Hepatocyte (in vitro differentiated cells): ENCODE results near the gene QRICH1. TPM values are rescaled to one million over a fixed set of nuclear protein-coding genes. Genes with fewer than 3 reads are reported as not detected.

ENCODE experiments used
- DNase-seq: peaks from one replicate; pipeline ENCODE4 v3.0.0-alpha.2; 2016; ENCODE audit warnings: low spot score
- H2AFZ ChIP-seq: fragments of 200-600 bp; sonication (generic); 2 replicates; pipeline ENCODE4 v1.6.0; 2016; ENCODE audit warnings: antibody characterized with exemption, mild to moderate bottlenecking
- H3K27ac ChIP-seq: fragments of 200-600 bp; sonication (generic); 2 replicates; pipeline ENCODE4 v1.5.1; 2016; ENCODE audit warnings: mild to moderate bottlenecking
- H3K27me3 ChIP-seq: fragments of 200-600 bp; sonication (generic); 2 replicates; pipeline ENCODE4 v1.6.1; 2016
- H3K36me3 ChIP-seq: fragments of 200-600 bp; sonication (generic); replicated peaks from 2 replicates; pipeline ENCODE4 v1.5.1; 2016; ENCODE audit warnings: low read depth; ENCODE audit not compliant: insufficient read depth
- H3K4me1 ChIP-seq: fragments of 200-600 bp; sonication (generic); 2 replicates; pipeline ENCODE4 v1.5.1; 2016; ENCODE audit warnings: mild to moderate bottlenecking, moderate library complexity; ENCODE audit not compliant: insufficient read depth
- H3K4me2 ChIP-seq: fragments of 200-600 bp; sonication (generic); 2 replicates; pipeline ENCODE4 v1.6.0; 2016
- H3K4me3 ChIP-seq: fragments of 200-600 bp; sonication (generic); 2 replicates; pipeline ENCODE4 v1.5.1; 2016; ENCODE audit warnings: mild to moderate bottlenecking
- H3K79me2 ChIP-seq: fragments of 200-600 bp; sonication (generic); 2 replicates; pipeline ENCODE4 v1.6.0; 2017; ENCODE audit warnings: mild to moderate bottlenecking
- H3K9me2 ChIP-seq: fragments of 200-600 bp; sonication (generic); replicated peaks from 2 replicates; pipeline ENCODE4 v1.6.0; 2017; ENCODE audit warnings: mild to moderate bottlenecking; ENCODE audit not compliant: insufficient read depth
- H3K9me3 ChIP-seq: fragments of 200-600 bp; sonication (generic); 2 replicates; pipeline ENCODE4 v1.5.1; 2016; ENCODE audit warnings: low read depth, mild to moderate bottlenecking
- H4K20me1 ChIP-seq: fragments of 200-600 bp; sonication (generic); 2 replicates; pipeline ENCODE4 v1.6.0; 2016; ENCODE audit warnings: mild to moderate bottlenecking; ENCODE audit not compliant: insufficient read depth, poor library complexity, severe bottlenecking
- EZH2 ChIP-seq: fragments of 200-600 bp; sonication (generic); IDR thresholded peaks from 2 replicates; pipeline ENCODE4 v1.6.1; 2016; ENCODE audit warnings: antibody characterized with exemption, mild to moderate bottlenecking, borderline replicate concordance
- EZH2phosphoT487 ChIP-seq: fragments of 200-600 bp; sonication (generic); IDR thresholded peaks from one replicate; pipeline ENCODE4 v1.6.1; 2018; ENCODE audit warnings: antibody characterized with exemption, mild to moderate bottlenecking, low read depth, moderate library complexity; ENCODE audit not compliant: unreplicated experiment, severe bottlenecking
- WGBS: methylation state at CpG from one replicate; pipeline ENCODE4 v1.1.6; 2016; ENCODE audit warnings: low lambda C conversion rate; ENCODE audit errors: missing lambda C conversion rate; 5-methylcytosine and 5-hydroxymethylcytosine counted together
- polyA plus RNA-seq: library from polyadenylated mRNA; unstranded; fragments of >200 nt; fragmentation: Nextera tagmentation; extraction: Ambion mirVana; gene quantifications from 2 replicates; pipeline ENCODE4 v1.2.1, GENCODE V29; 2016
- total RNA-seq: library from RNA; depleted of rRNA; stranded (reverse); fragments of >200 nt; gene quantifications from 2 replicates; pipeline ENCODE4 v1.2.3, GENCODE V29; 2014
- TF ChIP-seq, protein P1 (sequence below): fragments of 200-600 bp; sonication (generic); IDR thresholded peaks from 2 replicates; pipeline ENCODE4 v1.5.1; 2016; ENCODE audit warnings: antibody characterized with exemption, mild to moderate bottlenecking; ENCODE audit not compliant: poor library complexity

QRICH1 gene
- total and polyA plus RNA-seq, 2 experiments from 2014 or later = 42.6 to 79.9 TPM

- no peaks in the 10 kb centered on the region for H3K9me3 ChIP-seq
- H3K36me3 ChIP-seq = no peaks in the 10 kb centered on the region
- DNase-seq = no peak
- 98% methylated on average over 4 of the region's 4 CpGs for WGBS
- H3K4me1 ChIP-seq = peaks cover 36% of the 10 kb centered on the region
- TF ChIP-seq EZH2 (no peak), EZH2phosphoT487 (no peak)
- TF ChIP-seq, protein P1, sequence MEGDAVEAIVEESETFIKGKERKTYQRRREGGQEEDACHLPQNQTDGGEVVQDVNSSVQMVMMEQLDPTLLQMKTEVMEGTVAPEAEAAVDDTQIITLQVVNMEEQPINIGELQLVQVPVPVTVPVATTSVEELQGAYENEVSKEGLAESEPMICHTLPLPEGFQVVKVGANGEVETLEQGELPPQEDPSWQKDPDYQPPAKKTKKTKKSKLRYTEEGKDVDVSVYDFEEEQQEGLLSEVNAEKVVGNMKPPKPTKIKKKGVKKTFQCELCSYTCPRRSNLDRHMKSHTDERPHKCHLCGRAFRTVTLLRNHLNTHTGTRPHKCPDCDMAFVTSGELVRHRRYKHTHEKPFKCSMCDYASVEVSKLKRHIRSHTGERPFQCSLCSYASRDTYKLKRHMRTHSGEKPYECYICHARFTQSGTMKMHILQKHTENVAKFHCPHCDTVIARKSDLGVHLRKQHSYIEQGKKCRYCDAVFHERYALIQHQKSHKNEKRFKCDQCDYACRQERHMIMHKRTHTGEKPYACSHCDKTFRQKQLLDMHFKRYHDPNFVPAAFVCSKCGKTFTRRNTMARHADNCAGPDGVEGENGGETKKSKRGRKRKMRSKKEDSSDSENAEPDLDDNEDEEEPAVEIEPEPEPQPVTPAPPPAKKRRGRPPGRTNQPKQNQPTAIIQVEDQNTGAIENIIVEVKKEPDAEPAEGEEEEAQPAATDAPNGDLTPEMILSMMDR = no peak
- peaks cover 73% of the 10 kb centered on the region for H3K79me2 ChIP-seq
- no peak overlapping the region for H3K27ac ChIP-seq
- no peak overlapping the region for H2AFZ ChIP-seq
- H3K4me3 ChIP-seq = no peak overlapping the region
- no peaks in the 10 kb centered on the region for H3K27me3 ChIP-seq
- H3K9me2 ChIP-seq = no peaks in the 10 kb centered on the region
- no peaks in the 10 kb centered on the region for H4K20me1 ChIP-seq
- no peak overlapping the region for H3K4me2 ChIP-seq
These were observed 70.1 kb downstream of the QRICH1 start for GRCh38 chr3:49023775-49024174.

GRCh38 chr3:49022688-49023171, 71.1 kb downstream of the QRICH1 start:
- Histone ChIP-seq H3K9me3 (no peaks in the 10 kb centered on the region), H3K79me2 (peaks cover 63% of the 10 kb centered on the region), H3K4me2 (peak overlapping the region; percentile 95), H4K20me1 (no peaks in the 10 kb centered on the region), H3K27me3 (no peaks in the 10 kb centered on the region), H3K4me1 (peaks cover 28% of the 10 kb centered on the region), H2AFZ (peak overlapping the region; percentile 91), H3K9me2 (no peaks in the 10 kb centered on the region), H3K36me3 (no peaks in the 10 kb centered on the region), H3K27ac (peak overlapping the region; percentile 100), H3K4me3 (peak overlapping the region; percentile 89)
- 27% methylated on average over 12 of the region's 12 CpGs for WGBS
- TF ChIP-seq EZH2 (no peak), EZH2phosphoT487 (no peak)
- TF ChIP-seq, protein P1 = no peak
- DNase-seq = no peak

GRCh38 chr3:49021813-49022687, 71.8 kb downstream of the QRICH1 start, which contains the start of gene NDUFAF3:
NDUFAF3 (plus strand) TSS chr3:49022121; CDS start chr3:49022145, 24 bp downstream.
- Histone ChIP-seq H3K9me2 (no peaks in the 10 kb centered on the region), H3K4me2 (peak within 1 kb of the TSS; percentile 96), H3K27me3 (no peaks in the 10 kb centered on the region), H3K4me3 (peak within 1 kb of the TSS; percentile 89), H3K9me3 (no peaks in the 10 kb centered on the region), H2AFZ (peak within 1 kb of the TSS; percentile 91), H3K4me1 (peaks cover 35% of the 10 kb centered on the region), H3K36me3 (no peaks in the 10 kb centered on the region), H3K79me2 (peaks cover 58% of the 10 kb centered on the region), H3K27ac (peak within 1 kb of the TSS; percentile 100), H4K20me1 (peaks cover 6% of the 10 kb centered on the region)
- no peak for TF ChIP-seq EZH2phosphoT487
- TF ChIP-seq, protein P1 = peak; percentile 96
- 1% methylated on average over 69 of the region's 83 CpGs for WGBS
- DNase-seq = peak; percentile 96
